ENCODE results near the gene AOC1. TPM values are rescaled to one million over a fixed set of nuclear protein-coding genes. Genes with fewer than 3 reads are reported as not detected.

The AOC1 gene
- total RNA-seq, 1 experiment from 2014 or later: 0.31 TPM

GRCh38 chr7:150835702-150836280 lies 16.5 kb upstream of the AOC1 start:
- DNase-seq (ENCODE audit: low spot score): no peak

- DNase-seq (ENCODE audit: low spot score): no peak
Measured at GRCh38 chr7:150838965-150839650, 13.2 kb upstream of the AOC1 start.

DNA sequence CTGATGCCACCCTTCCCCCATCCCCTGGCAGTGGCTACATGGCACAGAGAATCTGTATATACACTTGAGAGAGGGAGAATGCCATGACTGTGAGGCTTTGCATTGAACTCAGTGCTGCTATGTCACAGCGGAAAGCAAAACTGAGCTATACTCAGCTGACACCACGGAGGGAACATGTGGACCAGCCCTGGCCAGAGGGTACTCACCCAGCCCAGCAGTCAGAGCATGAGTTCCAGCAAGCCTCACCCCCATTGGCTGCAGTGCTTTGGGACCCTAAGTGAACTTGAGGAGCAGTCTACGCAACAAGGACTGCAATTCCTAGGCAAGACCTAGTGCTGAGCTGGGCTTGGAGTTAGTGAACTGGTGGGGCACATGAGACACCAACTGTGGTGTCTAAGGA lies 10.3 kb upstream of the AOC1 start:
- no peak for DNase-seq (ENCODE audit: low spot score)

DNA sequence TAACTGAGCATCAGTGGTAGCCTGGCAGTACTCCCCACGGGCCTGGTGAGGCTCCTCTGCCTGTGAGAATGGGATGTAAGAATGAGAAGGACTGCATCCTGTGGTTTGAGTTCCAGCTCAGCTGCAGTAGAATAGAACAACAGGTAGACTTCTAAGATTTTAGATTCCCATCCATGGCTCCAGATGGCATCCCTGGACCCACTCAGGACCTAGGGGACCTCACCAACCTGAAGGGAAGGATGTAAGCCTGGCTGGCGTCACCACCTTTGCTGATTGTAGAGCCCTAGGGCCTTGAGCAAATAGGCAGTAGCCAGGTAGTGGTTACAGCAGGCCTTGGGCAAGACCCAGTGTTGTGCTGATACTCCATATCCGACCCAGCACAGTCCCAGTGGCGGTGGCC lies 9.6 kb upstream of the AOC1 start:
- DNase-seq (ENCODE audit: low spot score): no peak

- no peak for DNase-seq (ENCODE audit: low spot score)
Measured at GRCh38 chr7:150845421-150845861, 6.9 kb upstream of the AOC1 start.

- no peak for DNase-seq (ENCODE audit: low spot score)
Measured at GRCh38 chr7:150846291-150847115, 5.8 kb upstream of the AOC1 start.

DNA sequence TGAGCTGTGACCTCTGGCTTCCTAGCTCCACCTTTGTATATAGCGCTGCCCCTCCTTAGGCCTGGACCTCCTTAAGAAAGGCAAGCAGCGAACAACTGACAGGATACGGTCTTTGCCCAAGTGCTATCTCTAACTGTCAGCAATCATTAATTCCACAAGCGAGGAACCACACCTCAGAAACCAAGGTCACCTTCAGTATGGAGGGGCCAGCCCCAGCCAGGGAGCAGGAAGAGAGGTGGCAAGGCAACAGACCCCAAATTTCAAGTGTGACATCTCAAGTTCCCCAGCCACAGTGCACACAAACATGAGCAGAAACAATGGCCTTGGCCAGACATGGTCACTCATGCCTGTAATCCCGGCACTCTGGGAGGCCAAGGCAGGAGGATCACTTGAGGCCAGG lies 4.8 kb upstream of the AOC1 start:
- DNase-seq (ENCODE audit: low spot score): no peak

DNA sequence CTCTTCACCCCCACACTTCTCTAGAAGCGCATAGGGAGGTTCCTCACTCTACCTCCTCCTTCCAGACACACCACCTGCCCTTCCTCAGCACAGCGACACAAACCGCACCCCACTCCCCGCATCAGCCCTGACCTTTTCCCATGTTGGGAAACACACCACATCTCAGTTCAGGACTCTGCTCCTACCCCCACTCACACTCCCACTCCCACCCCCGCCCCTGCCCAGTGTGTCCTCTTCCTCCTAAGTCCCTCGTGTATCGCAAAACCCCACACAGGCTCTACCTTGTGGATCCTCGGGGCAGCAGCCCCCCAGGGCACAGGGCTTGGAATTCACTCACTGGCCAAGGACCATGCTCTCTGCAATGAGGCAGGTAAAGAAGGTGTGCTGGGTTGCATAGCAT lies 4.2 kb upstream of the AOC1 start:
- no peak for DNase-seq (ENCODE audit: low spot score)

- no peak for DNase-seq (ENCODE audit: low spot score)
Measured at GRCh38 chr7:150848561-150849115, 3.7 kb upstream of the AOC1 start.

GRCh38 chr7:150849204-150849775 lies 3.0 kb upstream of the AOC1 start:
- no peak for DNase-seq (ENCODE audit: low spot score)

GRCh38 chr7:150850273-150850672 lies 2.0 kb upstream of the AOC1 start:
- no peak for DNase-seq (ENCODE audit: low spot score)

DNA sequence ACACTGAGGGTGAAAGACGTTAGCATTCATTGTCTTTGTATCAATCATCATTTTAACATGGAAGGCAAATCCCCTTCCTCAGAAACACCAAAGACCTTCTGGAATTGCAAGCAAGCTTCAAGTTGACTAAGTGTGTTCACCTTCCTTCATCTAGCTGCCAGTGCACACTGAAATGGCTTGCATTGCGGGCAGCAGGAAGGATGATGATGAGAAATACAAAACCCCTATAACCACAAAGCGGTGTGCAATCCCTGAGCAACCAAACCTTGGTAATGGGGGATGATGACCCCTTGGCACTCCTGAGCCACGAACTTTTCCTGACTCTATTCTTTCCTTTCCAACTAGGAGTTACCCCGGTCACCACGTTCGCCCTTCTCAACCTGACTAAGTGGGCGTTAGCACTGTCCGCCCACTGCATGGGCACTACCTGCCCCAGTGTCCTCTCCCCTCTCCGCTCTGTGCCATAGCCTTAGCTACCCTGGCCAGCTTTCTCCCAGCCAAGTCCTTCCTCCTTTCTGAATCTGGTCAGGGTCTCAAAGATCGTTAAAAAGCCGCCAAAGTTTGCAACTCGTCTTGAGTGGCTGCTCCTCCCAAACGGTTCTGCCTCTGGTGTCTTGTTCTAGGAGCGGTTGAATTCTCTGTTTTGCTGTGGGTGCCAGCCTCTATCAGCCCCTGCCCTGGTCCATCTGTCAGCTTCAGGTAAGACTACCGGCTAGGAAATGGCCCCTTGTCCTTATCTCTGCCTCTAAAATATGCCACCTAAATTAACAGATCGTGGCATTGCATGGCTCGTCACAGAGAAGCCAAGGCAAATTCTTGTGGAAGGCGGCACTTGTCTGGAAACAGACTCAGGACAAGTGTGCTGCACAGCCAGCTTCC lies 586 bp upstream of the AOC1 start:
- DNase-seq (ENCODE audit: low spot score): no peak

DNA sequence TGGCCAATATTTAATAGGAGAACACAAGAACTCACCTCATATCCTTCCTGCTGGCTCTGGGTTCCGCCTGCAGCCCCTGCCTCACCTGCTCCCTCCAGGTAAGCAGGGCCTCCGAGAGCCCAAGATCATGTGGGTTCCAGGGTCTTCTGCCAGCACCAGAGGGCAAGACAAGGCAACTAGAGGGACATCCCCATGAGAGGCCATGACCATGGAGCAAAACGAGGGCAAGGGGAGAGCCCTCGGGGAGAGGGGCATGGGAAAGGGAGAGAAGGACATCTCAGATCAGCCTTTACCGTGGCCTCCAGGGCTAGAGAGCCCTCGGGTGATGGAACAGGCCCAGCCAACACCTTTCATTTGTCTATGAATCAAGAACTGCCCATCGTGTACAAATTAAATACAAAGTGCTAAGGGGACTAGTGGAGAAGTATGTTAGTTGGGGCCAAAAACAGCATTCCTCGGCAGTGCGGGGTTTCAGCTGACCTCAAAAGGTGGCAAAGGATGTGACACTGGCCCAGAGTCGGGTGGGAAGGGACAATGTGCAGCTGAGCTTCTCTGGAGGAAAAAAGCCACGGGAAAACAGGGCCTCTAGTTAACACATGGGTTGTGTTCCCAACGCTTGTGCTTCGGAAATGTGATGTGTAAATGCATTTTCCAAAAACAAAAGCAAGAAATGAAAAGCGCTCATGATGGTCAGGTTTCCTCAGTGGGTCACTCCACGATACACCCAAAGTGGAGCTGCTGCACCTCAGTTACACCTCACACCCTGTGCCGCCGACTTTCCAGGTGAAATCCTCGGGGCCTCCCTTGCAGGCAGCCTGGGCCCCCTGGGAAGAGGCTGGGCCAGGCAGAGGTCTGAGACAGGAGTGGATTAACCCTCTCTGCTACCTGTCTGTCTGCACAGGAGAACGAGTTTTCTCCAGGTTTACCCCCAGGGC lies 2.0 kb downstream of the AOC1 start:
- DNase-seq (ENCODE audit: low spot score): no peak

DNA sequence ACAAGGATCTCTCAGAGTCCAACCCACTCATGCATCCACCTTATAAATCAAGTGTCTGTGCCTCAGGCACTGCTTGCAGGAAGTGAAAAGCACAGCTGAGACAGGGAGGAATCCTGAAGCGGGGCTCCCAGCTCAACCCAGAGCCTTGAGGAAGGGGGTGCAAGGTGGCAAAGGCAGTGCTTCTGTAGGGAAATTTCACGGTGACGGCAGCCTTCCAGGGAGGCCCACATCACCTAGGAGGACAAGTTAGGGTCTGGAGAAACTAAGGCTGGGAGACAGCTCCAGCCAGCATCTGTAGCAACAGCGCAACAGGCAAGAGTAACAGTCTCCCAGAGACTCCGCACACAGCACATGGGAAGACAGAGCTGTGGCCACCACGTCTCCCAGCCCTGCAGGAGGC lies 2.7 kb downstream of the AOC1 start:
- no peak for DNase-seq (ENCODE audit: low spot score)

DNA sequence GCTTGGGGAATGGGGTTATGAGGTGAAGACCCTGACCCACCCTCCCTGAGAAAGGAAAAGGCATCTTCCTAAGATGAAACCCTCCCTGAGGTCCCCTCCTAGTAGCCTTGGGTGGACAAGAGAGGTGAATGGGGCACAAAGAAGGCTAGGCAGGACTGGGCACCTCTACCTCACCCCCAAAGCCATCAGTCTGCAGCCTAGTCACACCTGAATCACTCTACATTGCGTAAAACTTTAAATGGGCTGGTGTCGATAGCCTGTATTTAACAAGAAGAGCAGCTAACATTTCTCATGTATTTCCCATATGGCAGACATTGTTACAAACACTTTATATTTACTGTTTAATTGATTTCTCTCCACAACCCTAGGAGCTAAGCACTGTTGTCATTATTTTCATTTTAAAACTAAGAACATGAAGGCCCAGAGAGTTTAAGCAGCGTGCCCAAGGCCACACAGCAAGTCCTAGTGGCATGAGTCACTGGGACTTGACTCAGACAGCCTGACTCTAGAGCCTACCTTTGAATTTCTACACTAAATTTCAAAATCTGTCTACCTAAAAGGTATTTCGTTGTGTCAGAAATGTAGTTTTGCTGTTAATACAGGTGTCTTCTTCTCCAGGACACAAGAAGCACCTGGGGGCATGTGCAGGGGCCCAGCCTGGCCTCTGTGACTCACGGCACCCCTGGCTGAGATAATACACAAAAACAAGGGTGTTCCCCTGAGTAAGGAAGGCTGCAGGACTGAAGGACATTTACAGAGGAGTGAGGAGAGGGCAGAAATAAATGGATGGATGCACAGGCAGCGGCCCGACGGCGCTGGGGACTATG lies 3.4 kb downstream of the AOC1 start:
- DNase-seq (ENCODE audit: low spot score): no peak

- DNase-seq (ENCODE audit: low spot score): no peak
Measured at GRCh38 chr7:150856303-150857275, 4.3 kb downstream of the AOC1 start.

GRCh38 chr7:150857276-150858055 lies 5.1 kb downstream of the AOC1 start:
- no peak for DNase-seq (ENCODE audit: low spot score)
